HG03442 (cell line): ENCODE measurements around the gene CPED1.
A peak's percentile ranks its signal among the peaks of the same experiment; 100 is the strongest.
"Not testable (repeated sequence)": the region's sequence is repeated elsewhere in the genome, so short reads cannot be mapped to it uniquely, and the experiment has no call there.

Experiments used
- ATAC-seq: cut with Tn5 transposase; IDR thresholded peaks from one replicate; pipeline ENCODE4 v1.9.1; 2021; ENCODE audit warnings: mild to moderate bottlenecking, moderate library complexity; ENCODE audit not compliant: unreplicated experiment

The CPED1 gene

DNA sequence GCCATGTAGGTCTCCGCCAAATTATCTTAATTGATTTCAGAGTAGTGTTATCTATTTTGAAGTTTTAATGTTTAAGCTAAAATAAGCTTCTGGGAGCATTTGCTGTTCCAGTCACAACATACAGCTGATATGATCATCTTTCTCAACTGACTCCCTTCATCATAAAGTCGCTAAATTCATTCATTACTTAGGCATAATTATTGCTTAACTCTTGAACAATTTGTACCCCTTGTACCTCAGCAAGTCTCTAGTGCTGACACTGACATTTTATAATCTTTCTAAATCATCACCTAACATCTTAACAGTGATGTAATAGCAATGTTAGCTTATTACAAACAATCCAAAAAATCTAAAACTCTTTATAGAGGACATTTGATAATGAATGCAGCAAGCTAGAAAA lies 286.0 kb downstream of the CPED1 start:
- no peak for ATAC-seq

GRCh38 chr7:121275204-121275603 lies 286.7 kb downstream of the CPED1 start:
- ATAC-seq: no peak

DNA sequence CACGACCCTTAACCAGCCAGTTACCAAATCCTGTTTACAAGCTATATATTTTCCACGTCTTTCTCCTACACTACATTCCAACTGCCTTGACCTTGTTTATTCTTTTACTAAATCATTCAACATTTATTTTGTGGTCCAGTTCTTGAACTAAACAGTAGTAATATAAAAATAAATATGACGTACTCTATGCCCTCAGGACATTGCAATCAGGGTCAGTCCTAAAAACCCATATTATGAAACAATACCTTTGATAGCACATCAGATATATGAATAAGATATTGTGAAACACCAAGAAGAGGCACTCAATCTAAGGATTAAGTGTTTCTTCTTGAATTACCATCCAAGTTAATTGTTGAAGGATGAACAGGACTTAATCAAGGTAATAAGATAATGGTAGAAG lies 287.8 kb downstream of the CPED1 start:
- ATAC-seq: no peak

GRCh38 chr7:121278120-121279021 lies 289.9 kb downstream of the CPED1 start:
- ATAC-seq: peak; percentile 99

DNA sequence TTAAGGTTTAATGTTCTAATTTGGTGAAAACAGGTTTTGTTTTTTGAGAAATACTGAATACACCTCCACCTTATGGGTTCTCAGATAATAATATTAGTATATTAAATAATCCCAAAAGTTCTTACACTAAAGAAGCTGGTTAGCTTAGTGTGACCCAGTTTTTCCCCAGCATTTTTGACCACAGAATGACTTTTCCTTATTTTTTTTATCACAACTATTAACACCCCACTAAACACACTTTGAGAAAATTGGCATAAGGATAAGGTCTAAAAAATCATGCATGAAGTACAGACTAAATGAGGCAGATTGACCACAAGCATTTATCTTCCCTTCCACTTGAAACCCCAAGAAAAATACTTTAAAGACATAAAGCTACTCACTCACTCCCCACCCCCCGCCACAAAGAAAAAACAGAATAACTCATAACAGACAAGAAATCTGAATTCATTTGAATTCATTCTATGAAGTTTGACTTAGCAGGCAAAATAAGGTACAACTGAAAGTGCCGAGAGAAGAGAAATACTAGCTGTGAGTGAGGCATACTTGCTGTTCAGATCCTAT lies 290.6 kb downstream of the CPED1 start:
- ATAC-seq: no peak

DNA sequence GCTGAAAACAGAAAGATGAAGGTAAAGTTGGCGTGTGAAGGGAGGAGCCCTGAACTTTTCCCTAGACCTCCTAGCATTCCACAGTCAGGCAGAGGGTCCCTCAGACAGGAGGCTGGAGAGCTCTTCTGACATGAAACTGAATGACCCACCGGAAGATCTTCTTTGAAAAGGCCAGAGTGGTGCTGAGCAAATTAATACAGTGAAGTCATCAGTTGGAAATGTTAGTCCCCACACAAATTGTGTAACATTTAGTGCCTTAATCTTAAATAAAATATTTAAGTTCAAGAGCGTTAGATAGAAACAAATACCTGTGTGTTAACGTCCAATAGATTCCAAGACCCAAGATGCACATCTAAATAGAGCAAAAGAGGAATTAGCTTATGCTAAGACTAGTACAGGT lies 291.3 kb downstream of the CPED1 start:
- ATAC-seq: no peak

DNA sequence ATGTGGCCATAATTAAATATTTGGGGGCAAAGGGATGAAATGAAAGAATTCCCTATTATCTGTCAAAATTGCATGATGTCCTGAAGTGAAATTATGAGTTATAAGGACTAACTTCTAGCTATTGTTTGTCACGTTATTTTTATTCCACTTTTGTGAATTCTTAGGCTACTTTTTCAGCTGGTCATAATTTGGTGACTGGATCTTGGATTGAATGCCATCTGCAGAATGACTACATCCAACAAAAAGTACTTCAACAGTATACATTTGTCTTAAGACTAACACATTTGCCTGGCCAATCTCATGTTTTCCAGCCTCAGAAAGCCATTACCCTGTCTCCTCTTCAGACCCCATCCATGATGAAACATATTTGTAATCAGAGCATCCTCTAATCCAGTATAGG lies 292.1 kb downstream of the CPED1 start:
- ATAC-seq: no peak

GRCh38 chr7:121282129-121282528 lies 293.6 kb downstream of the CPED1 start:
- ATAC-seq: no peak

DNA sequence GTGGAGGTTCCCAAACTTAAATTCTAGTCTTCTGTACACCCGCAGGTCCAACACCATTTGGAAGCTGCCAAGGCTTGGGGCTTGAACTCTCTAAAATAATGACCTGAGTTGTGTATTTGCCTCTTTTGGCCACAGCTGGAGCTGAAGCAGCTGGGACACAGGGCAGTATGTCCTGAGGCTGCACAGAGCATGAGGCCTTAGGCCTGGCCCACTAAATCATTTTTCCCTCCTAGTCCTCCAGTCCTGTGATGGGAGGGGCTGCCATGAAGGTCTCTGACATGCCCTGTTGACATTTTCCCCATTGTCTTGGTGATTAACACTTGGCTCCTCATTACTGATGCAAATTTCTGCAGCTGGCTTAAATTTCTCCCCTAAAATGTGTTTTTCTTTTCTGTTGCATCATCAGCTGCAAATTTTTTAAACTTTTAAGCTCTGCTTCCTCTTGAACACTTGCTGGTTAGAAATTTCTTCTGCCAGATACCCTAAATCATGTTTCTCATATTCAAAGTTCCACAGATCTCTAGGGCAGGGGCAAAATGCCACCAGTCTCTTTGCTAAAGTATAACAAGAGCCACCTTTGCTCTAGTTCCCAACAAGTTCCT lies 296.7 kb downstream of the CPED1 start:
- no peak for ATAC-seq

- no peak for ATAC-seq
These were observed 297.7 kb downstream of the CPED1 start for GRCh38 chr7:121286186-121286585.

DNA sequence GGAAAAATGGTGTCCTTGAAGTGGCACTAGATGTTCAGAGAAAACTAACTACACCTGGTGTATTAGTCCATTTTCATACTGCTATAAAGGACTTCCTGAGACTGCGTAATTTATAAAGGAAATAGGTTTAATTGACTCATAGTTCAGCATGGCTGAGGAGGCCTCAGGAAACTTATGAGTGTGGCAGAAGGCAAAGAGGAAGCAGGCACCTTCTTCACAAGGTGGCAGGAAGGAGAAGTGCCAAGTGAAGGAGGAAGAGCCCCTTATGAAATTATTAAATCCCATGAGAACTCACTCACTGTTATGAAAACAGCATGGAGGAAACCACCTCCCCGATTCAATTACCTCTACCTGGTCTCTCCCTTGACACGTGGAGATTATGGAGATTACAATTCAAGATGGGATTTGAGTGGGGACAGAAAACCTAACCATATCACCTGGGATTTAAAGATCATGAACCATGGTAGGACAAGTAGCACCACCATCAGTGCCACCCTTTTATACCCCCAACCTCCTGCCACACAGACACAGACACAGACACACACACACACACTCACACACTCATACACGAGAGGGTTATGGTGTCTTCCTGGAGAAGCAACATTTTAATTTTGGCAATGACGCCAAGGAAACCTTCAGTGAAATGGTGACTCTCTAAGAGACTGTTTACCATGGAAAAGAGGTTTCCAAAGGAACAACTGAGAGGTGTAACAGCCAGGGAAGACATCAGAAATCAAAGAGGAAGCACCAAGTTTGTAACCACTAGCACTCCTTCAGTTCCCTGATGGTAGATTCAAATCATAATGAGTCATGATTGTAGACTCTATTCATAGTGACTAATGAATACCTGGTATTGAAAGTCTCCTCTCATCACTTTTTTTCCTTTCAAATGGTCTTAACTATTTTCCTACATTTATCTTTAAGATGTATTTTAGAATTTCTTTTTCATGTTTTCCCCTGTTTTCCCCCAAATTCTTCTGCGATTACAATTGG lies 298.5 kb downstream of the CPED1 start:
- ATAC-seq: no peak

GRCh38 chr7:121288894-121289293 lies 300.4 kb downstream of the CPED1 start:
- no peak for ATAC-seq

DNA sequence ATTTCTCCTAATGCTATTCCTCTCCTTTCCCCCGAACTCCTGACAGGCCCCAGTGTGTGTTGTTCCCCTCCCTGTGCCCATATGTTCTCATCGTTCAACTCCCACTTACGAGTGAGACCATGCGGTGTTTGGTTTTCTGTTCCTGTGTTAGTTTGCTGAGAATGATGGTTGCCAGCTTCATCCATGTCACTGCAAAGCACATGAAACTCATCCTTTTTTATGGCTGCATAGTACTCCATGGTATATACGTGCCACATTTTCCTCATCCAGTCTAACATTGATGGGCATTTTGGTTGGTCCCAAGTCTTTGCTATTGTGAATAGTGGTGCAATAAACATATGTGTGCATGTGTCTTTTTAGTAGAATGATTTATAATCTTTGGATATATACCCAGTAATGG lies 301.4 kb downstream of the CPED1 start:
- not testable (repeated sequence) for ATAC-seq

DNA sequence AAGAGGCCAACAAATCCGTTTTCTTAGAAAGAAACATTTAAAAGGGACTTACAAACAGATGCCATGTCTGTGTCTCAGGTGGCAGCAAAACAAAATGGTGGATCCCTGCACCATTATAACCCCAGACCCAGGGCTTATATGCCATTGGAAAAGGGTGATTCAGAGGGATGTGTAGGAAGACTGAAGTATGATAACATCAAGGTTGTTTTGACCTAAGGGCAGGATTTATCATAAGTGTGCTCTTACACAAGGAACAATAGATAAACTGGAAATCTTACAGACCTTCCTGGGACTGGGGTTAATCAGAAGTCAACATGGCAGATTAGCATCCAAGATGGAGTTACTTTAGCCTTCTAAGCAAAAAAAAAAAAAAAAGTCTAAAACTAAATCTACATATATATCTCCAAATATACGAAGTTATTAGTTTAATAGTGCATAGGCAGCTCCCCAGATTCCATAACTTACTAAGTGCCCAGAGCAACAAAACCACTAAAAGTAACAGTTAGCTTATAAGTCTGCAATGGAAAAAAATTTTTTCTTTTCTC lies 306.0 kb downstream of the CPED1 start:
- no peak for ATAC-seq

DNA sequence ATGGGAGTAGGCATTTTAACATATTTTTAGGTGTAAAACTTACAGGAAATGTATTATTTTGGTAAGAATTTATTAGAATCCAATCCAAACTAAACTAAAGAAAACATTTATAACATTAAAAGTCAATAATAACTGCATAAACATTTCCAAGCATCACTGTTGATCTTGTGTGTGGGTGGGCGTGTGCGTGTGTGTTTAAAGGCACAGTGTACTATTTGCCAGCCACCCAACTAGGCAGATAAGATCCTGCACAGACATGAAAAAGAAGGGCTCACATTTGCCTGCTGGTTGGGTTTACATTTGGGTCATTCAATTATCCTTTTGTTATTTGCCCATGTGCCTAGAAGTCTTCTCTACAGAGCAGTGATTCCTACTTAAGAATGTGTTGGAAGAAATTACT lies 309.3 kb downstream of the CPED1 start:
- no peak for ATAC-seq

- no peak for ATAC-seq
These were observed 310.3 kb downstream of the CPED1 start for GRCh38 chr7:121298831-121299239.

DNA sequence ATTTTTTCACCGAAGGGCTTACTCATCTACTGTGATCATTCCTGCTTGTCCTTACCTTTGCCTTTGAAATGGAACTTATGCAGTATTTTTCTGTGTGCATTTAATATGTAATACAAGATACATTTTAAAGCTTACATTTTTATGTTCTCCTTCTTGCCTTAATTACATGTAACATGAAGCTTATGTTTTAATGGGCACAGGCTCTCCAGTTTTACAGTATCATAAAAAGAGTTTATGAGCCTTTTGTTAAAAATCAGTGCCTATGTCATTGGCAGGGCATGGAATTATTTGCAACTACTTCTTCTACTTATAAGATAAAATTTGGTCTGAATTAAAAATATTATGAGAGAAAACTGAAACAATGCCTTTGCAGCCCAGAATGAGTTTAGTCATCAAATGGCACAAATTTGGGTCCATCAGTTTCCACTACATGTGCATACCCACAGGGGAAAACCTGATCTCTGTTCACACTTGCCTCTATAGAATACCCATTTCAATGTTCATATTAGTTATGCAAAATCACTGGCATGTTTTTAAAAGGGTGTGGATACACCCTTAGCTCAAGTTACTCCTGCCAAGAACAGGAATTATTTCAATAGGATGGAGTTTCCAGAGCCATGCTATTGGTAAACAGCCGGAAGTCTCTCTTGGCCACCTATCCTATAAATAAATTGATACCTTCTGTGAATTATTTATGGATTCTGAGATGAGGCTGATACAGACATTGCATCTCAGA lies 312.3 kb downstream of the CPED1 start:
- no peak for ATAC-seq

GRCh38 chr7:121301446-121302213 lies 313.1 kb downstream of the CPED1 start:
- ATAC-seq: no peak

GRCh38 chr7:121302214-121302745 lies 313.8 kb downstream of the CPED1 start:
- ATAC-seq: peak; percentile 97
